K562 (cell line): ENCODE data around the gene NMT1. TPM values are rescaled to one million over a fixed set of nuclear protein-coding genes. Genes with fewer than 3 reads are reported as not detected.

Experiments used
- ATAC-seq: fragments of 200-7000 bp; cut with Tn5 transposase; 3 replicates; pipeline ENCODE4 v1.9.1; 2020; ENCODE audit warnings: moderate library complexity
- BruUV-seq: library from RNA; stranded (reverse); fragments of 400-500 nt; replicated peaks from 2 replicates; lab custom pipeline; 2021; lab: Mats Ljungman, UMichigan
- CTCF ChIA-PET: fragments of 300-600 bp; formaldehyde crosslinking; extraction: SDS; loops from one replicate; lab custom pipeline; 2021; ENCODE audit warnings: low intra/inter-chr PET ratio; lab: Yijun Ruan, JAX
- POLR2A ChIA-PET: fragments of 300-600, 350-650 bp; sonication (Branson Sonifier 250); formaldehyde crosslinking; extraction: SDS; loops from one replicate; lab custom pipeline; 2021; ENCODE audit warnings: antibody characterized with exemption, inconsistent platforms; lab: Yijun Ruan, JAX
- DNase-seq, 4 experiments: peaks; one replicate each; pipeline versions ENCODE4 v3.0.0 to v3.0.0-alpha.2; 2011 to 2018; ENCODE audit warnings: low spot score in 3 of 4, mixed read lengths in 3 of 4; ENCODE audit errors: extremely low read depth in 1 of 4
- FAIRE-seq: peaks from 2 replicates; lab custom pipeline; 2011; peaks lifted over from hg19 to GRCh38; lab: Jason Lieb, UNC
- H2AFZ ChIP-seq: 2 replicates; pipeline ENCODE4 v1.6.0; 2011; ENCODE audit warnings: low read depth, low read length, control low read depth, inconsistent platforms
- H3K27ac ChIP-seq: fragments of 200-600 bp; 3 replicates; pipeline ENCODE4 v1.8.0; 2011; ENCODE audit warnings: low read depth, mild to moderate bottlenecking, control low read depth, inconsistent platforms, low read length, moderate library complexity, mixed read lengths; ENCODE audit errors: extremely low read depth
- H3K27me3 ChIP-seq, 2 experiments: fragments of 300-600 bp in 1 of 2; 2 replicates in 1 of 2; 3 replicates in 1 of 2; pipeline versions ENCODE4 v1.6.0 to v1.8.0; 2011; ENCODE audit warnings: inconsistent platforms in 2 of 2, low read length in 2 of 2, mild to moderate bottlenecking in 1 of 2, mixed read lengths in 1 of 2, moderate library complexity in 1 of 2; ENCODE audit not compliant: control insufficient read depth in 2 of 2, insufficient read depth in 2 of 2
- H3K36me3 ChIP-seq: fragments of 300-600 bp; 3 replicates; pipeline ENCODE4 v1.8.0; 2011; ENCODE audit warnings: mild to moderate bottlenecking, low read length, inconsistent platforms; ENCODE audit not compliant: control insufficient read depth, insufficient read depth
- H3K4me1 ChIP-seq, 2 experiments: fragments of 200-600 bp in 1 of 2; replicated peaks in 1 of 2; 2 replicates in 1 of 2; 3 replicates in 1 of 2; pipeline versions ENCODE4 v1.5.1 to v1.8.0; 2011; ENCODE audit warnings: inconsistent platforms in 2 of 2, low read length in 2 of 2, mild to moderate bottlenecking in 1 of 2, mixed read lengths in 1 of 2, moderate library complexity in 1 of 2; ENCODE audit not compliant: control insufficient read depth in 2 of 2, insufficient read depth in 2 of 2
- H3K4me2 ChIP-seq: 2 replicates; pipeline ENCODE4 v1.6.1; 2011; ENCODE audit warnings: low read length, control low read depth, inconsistent platforms, mixed read lengths; ENCODE audit not compliant: insufficient read depth
- H3K4me3 ChIP-seq: fragments of 200-600 bp; sonication (generic), shearing (Covaris generic); 2 replicates; pipeline ENCODE4 v1.5.1; 2016; ENCODE audit warnings: control low read depth, inconsistent platforms
- H3K79me2 ChIP-seq: fragments of 200-600 bp; 3 replicates; pipeline ENCODE4 v1.8.0; 2011; ENCODE audit warnings: low read length, inconsistent platforms; ENCODE audit not compliant: control insufficient read depth, insufficient read depth
- H3K9ac ChIP-seq, 2 experiments: 2 replicates each; pipeline versions ENCODE4 v1.6.0 to v1.6.1; 2011; ENCODE audit warnings: low read depth in 2 of 2, low read length in 2 of 2, control low read depth in 1 of 2, inconsistent platforms in 1 of 2, mild to moderate bottlenecking in 1 of 2, mixed read lengths in 1 of 2; ENCODE audit not compliant: insufficient read depth in 1 of 2
- H3K9me1 ChIP-seq: one replicate; pipeline ENCODE4 v1.6.0; 2011; ENCODE audit warnings: inconsistent platforms, mild to moderate bottlenecking, low read length, moderate library complexity; ENCODE audit not compliant: control insufficient read depth, insufficient read depth
- H3K9me3 ChIP-seq: replicated peaks from 2 replicates; pipeline ENCODE4 v1.5.1; 2011; ENCODE audit warnings: low read depth, low read length, inconsistent platforms; ENCODE audit not compliant: control insufficient read depth, insufficient read depth
- H4K20me1 ChIP-seq: replicated peaks from 2 replicates; pipeline ENCODE4 v1.6.1; 2011; ENCODE audit warnings: low read length, inconsistent platforms, mixed read lengths; ENCODE audit not compliant: control insufficient read depth, insufficient read depth
- CCAR2 ChIP-seq: fragments of 200-400 bp; formaldehyde crosslinking; IDR thresholded peaks from 2 replicates; pipeline ENCODE4 v1.6.1; 2017; ENCODE audit warnings: mild to moderate bottlenecking, low read depth, low read length
- SRSF9 ChIP-seq: fragments of 200-400 bp; formaldehyde crosslinking; IDR thresholded peaks from 2 replicates; pipeline ENCODE4 v1.6.1; 2017; ENCODE audit warnings: low read depth, low read length, borderline replicate concordance
- ZFP36 ChIP-seq: fragments of 150-350 bp; IDR thresholded peaks from 2 replicates; pipeline ENCODE4 v1.6.1; 2018; ENCODE audit warnings: low read length, low read depth; ENCODE audit not compliant: partially characterized antibody
- ZNF121 ChIP-seq: sonication (generic); formaldehyde crosslinking; conservative IDR thresholded peaks from 2 replicates; pipeline ENCODE4 v1.8.0; 2022; ENCODE audit warnings: missing genetic modification reagents
- WGBS: fragments of 100-300 bp; shearing (Covaris generic); methylation state at CpG from one replicate; pipeline ENCODE4 v1.1.6; 2016; ENCODE audit warnings: low coverage, mixed read lengths; ENCODE audit not compliant: insufficient coverage; ENCODE audit errors: missing lambda C conversion rate; 5-methylcytosine and 5-hydroxymethylcytosine counted together
- in situ Hi-C: fragments of 300-500 bp; cut with MboI; formaldehyde crosslinking; loops from 4 replicates; pipeline ENCODE4 v1.15.0; 2018; ENCODE audit warnings: inconsistent platforms, mixed read lengths
- intact Hi-C: fragments of 100-400 bp; cut with micrococcal nuclease; formaldehyde crosslinking; loops from 2 replicates; pipeline ENCODE4 v1.14.2; 2022
- polyA plus RNA-seq, 8 experiments: library from polyadenylated mRNA; depleted of rRNA in 4 of 8; stranded (reverse) in 5 of 8; unstranded in 3 of 8; fragments of >200 nt; fragmentation: Nextera tagmentation in 2 of 8; fragmentation: Illumina TruSeq in 1 of 8; extraction: Ambion mirVana in 2 of 8; extraction: Trizol in 1 of 8; gene quantifications; 2 replicates each; pipeline versions ENCODE4 v1.2.1 to v1.2.3, GENCODE V29; 2011 to 2014; ENCODE audit warnings: inconsistent platforms in 1 of 8, missing spikeins in 1 of 8
- total RNA-seq, 7 experiments: library from RNA; depleted of rRNA in 6 of 7; stranded (reverse); fragments of >200 nt in 6 of 7; fragmentation: Illumina TruSeq in 2 of 7; extraction: Trizol in 2 of 7; gene quantifications; 2 replicates each; pipeline versions ENCODE4 v1.2.1 to v1.2.3, GENCODE V29; 2011 to 2021; ENCODE audit warnings: low replicate concordance in 1 of 7

NMT1 gene
- total and polyA plus RNA-seq, 9 of the 15 experiments (the other 6 are each of a cell fraction or from before 2014, with no cell fraction given) = 86.7 to 569 (median 213) TPM

- Histone ChIP-seq H2AFZ (no peak overlapping the region), H3K36me3 (no peaks in the 10 kb centered on the region), H3K4me3 (no peak overlapping the region), H3K9me3 (no peaks in the 10 kb centered on the region), H3K9ac (peak overlapping the region in 1 of 2 experiments; percentile 77; a peak in 2 of 4 replicates), H3K27me3 (no peaks in the 10 kb centered on the region), H3K4me1 (peaks cover 43 to 69% of the 10 kb centered on the region in 2 experiments), H3K27ac (no peak overlapping the region), H3K4me2 (no peak overlapping the region), H3K79me2 (no peaks in the 10 kb centered on the region; the same call in 2 of the 3 replicates), H4K20me1 (peaks cover 6% of the 10 kb centered on the region; the same call in 1 of the 2 replicates), H3K9me1 (no peaks in the 10 kb centered on the region)
- POLR2A ChIA-PET = interaction anchor here (5.2 kb wide), 1 partner anchor 21 kb away, joined by 48 read pairs; the partner anchor contains the start of gene HEXIM1
- no TSS peak for BruUV-seq
- CTCF ChIA-PET = interaction anchor here (0.6 kb wide), 1 partner anchor 29 kb away, joined by 3 read pairs; no protein-coding TSS in a partner anchor
- in situ Hi-C loops = no loop called here
- 75% methylated on average over 5 of the region's 5 CpGs for WGBS
- DNase-seq (no peak), ATAC-seq (no peak), FAIRE-seq (no peak)
- intact Hi-C loops = loop anchor here (10.0 kb wide), 1 partner anchor 114 kb away; no protein-coding TSS in a partner anchor
- no peak for TF ChIP-seq SRSF9
- TF ChIP-seq CCAR2 = no peak
Measured at GRCh38 chr17:45128331-45128730, 67.2 kb downstream of the NMT1 start.

- no peaks in the 10 kb centered on the region for H3K27me3 ChIP-seq
- POLR2A ChIA-PET = interaction anchor here (0.5 to 5.2 kb wide), 2 partner anchors 21 kb away, joined by 4 to 48 read pairs; partner anchors contain the start of gene HEXIM1
- H3K4me2 ChIP-seq = no peak overlapping the region
- TF ChIP-seq ZNF121 (peak; percentile 75), ZFP36 (no peak)
- TF ChIP-seq, all 486 proteins: peak for 1
- H3K4me1 ChIP-seq = peaks cover 36 to 64% of the 10 kb centered on the region in 2 experiments
- intact Hi-C loops (loop anchor here (10.0 kb wide), 1 partner anchor 114 kb away; no protein-coding TSS in a partner anchor), in situ Hi-C loops (no loop called here)
- H3K36me3 ChIP-seq = no peaks in the 10 kb centered on the region
- H3K9me1 ChIP-seq = no peaks in the 10 kb centered on the region
- CTCF ChIA-PET = interaction anchor here (0.6 kb wide), 1 partner anchor 29 kb away, joined by 3 read pairs; no protein-coding TSS in a partner anchor
- BruUV-seq = no TSS peak
- WGBS = 88% methylated on average over 2 of the region's 2 CpGs
- H2AFZ ChIP-seq = no peak overlapping the region
- no peak overlapping the region for H3K4me3 ChIP-seq
- no peak for FAIRE-seq
- no peaks in the 10 kb centered on the region for H3K79me2 ChIP-seq
- H4K20me1 ChIP-seq = peaks cover 6% of the 10 kb centered on the region; the same call in 1 of the 2 replicates
- no peak for ATAC-seq
- H3K9me3 ChIP-seq = no peaks in the 10 kb centered on the region; the same call in 1 of the 2 replicates
- DNase-seq = no peak
- H3K27ac ChIP-seq = no peak overlapping the region
- H3K9ac ChIP-seq = no peak overlapping the region
Measured at GRCh38 chr17:45128989-45129388, 67.9 kb downstream of the NMT1 start.
